ENCODE results near the gene LGR5.

LGR5 gene

DNA sequence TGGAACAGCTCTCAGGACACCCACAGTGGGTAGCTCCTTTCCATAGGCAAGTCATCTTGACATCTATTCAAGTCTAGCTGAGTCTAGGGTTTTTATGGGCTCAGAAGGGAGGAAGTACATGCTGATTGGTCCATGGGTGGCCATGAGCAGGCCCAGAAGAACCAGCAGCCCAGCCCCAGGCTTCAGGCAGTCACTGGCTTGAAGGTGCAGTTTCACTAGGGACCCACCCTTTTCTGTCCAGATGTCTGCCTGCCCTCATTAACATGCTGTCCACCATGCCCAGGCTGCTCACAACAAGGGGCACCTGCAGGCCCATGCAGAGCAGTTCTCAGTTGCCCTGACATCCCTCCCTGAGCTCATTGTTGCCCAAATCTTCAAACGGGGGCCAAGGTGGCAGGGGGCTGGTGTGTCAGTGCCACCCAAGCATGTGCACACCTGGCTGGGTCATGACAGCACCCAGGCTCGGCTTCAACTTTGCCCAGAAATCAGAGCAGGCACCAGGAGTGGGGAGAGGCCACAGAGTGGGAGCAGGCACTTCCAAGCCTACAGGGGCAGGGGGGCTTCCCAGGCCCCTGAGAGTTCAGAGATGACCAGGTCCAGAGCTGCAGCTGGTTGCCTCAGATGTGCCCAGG is 18.7 kb upstream of the LGR5 start:
- H3K27me3 ChIP-seq (ENCODE audit: low read depth, low read length) = no peaks in the 10 kb centered on the region
- H3K9ac ChIP-seq (ENCODE audit: low read length) = no peak overlapping the region
- no peaks in the 10 kb centered on the region for H3K9me3 ChIP-seq (ENCODE audit: insufficient read depth, low read length)
- no peak overlapping the region for H3K4me3 ChIP-seq (ENCODE audit: low read length)
- TF ChIP-seq, protein P1, sequence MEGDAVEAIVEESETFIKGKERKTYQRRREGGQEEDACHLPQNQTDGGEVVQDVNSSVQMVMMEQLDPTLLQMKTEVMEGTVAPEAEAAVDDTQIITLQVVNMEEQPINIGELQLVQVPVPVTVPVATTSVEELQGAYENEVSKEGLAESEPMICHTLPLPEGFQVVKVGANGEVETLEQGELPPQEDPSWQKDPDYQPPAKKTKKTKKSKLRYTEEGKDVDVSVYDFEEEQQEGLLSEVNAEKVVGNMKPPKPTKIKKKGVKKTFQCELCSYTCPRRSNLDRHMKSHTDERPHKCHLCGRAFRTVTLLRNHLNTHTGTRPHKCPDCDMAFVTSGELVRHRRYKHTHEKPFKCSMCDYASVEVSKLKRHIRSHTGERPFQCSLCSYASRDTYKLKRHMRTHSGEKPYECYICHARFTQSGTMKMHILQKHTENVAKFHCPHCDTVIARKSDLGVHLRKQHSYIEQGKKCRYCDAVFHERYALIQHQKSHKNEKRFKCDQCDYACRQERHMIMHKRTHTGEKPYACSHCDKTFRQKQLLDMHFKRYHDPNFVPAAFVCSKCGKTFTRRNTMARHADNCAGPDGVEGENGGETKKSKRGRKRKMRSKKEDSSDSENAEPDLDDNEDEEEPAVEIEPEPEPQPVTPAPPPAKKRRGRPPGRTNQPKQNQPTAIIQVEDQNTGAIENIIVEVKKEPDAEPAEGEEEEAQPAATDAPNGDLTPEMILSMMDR (IDR thresholded peaks at IDR 0.05; ENCODE audit: low read depth, low read length) = no peak
- no peak for TF ChIP-seq EZH2phosphoT487 (IDR thresholded peaks at IDR 0.05; ENCODE audit: low read depth)
- H3K4me1 ChIP-seq (ENCODE audit: low read length) = peaks cover 7% of the 10 kb centered on the region
- H3K36me3 ChIP-seq (replicated peaks; ENCODE audit: low read depth, low read length) = no peaks in the 10 kb centered on the region
- H4K20me1 ChIP-seq (ENCODE audit: insufficient read depth, low read length) = no peaks in the 10 kb centered on the region
- H3K79me2 ChIP-seq (ENCODE audit: low read length) = no peaks in the 10 kb centered on the region
- no peak overlapping the region for H3K4me2 ChIP-seq (ENCODE audit: low read length)
- no peak overlapping the region for H3K27ac ChIP-seq (ENCODE audit: low read length)
- no peak overlapping the region for H2AFZ ChIP-seq (ENCODE audit: low read depth, low read length)

DNA sequence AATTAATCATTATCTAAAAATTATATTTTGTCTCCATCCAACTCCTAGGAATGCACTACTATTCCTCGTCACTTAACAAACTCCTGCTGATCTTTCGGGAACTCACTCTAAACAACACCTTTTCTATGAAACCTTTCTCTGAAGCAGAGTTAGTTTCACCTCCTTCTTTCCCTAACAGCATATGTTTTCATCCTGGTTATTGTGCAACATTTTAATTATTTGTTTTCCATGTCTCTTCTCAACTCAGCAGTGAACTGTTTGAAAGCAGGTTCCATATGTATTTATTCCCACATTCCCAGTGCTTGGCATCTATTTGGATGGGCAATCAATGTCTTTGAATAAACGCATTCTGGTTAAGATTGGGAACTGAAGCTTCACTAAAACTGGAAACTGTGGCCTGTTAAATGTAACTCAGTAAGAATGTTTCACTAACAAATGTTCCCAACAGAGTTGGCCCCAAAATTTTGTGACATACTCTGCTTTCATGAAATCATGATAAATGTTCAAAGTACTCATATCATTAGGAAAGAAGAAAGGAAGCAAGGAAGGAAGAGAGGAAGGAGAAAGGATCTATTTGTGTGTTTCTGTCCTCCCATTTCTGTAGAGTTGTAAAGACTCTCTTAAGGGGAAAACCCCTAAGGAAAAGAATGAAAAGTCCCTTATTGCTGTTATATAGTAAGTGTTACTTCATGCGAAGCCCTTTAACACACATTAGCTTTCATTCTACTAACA is 13.9 kb upstream of the LGR5 start:
- Histone ChIP-seq H3K36me3 (replicated peaks; ENCODE audit: low read depth, low read length) (no peaks in the 10 kb centered on the region), H3K27ac (ENCODE audit: low read length) (no peak overlapping the region), H3K4me2 (ENCODE audit: low read length) (no peak overlapping the region), H3K4me3 (ENCODE audit: low read length) (no peak overlapping the region), H3K27me3 (ENCODE audit: low read depth, low read length) (no peaks in the 10 kb centered on the region), H3K4me1 (ENCODE audit: low read length) (0 out of 2 replicates have a peak, but pooled peaks cover 2% of the 10 kb centered on the region), H3K79me2 (ENCODE audit: low read length) (no peaks in the 10 kb centered on the region), H3K9ac (ENCODE audit: low read length) (no peak overlapping the region), H4K20me1 (ENCODE audit: insufficient read depth, low read length) (no peaks in the 10 kb centered on the region), H3K9me3 (ENCODE audit: insufficient read depth, low read length) (no peaks in the 10 kb centered on the region), H2AFZ (ENCODE audit: low read depth, low read length) (no peak overlapping the region)
- TF ChIP-seq, protein P1 (IDR thresholded peaks at IDR 0.05; ENCODE audit: low read depth, low read length) = no peak
- TF ChIP-seq EZH2phosphoT487 (IDR thresholded peaks at IDR 0.05; ENCODE audit: low read depth) = no peak

DNA sequence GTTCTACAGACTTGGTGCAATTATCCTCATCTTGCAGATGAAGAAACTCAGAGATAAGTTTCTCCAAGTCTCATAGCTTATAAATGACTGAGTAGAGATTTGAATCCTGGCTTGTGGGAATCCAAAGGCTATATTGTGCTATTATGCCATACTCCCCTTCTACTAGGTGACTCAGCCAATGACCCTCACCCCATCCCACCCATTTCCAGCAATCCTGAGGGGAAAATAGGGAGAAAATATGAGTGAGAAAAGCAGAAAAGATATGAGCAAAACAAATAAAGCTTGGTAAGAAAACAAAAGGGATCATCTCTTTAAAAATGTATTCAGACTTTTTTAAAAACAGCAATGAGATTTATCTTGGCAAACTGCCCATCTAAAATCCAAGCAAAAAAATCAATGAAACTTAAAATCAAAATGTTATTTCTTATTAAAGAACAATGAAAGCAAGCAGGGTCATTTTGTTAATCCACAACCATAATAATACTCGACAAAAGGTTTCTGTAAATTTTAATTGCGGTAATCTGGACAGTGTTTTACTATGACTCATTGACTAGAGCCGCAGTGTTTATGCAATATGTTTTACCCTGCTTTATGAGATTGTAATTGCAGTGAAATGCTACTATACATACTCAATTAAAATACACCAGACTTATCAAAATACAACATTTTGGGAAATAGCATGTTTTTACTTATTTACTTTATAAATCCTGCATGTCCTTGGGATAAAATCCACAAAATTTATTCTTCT is 13.1 kb upstream of the LGR5 start:
- Histone ChIP-seq H2AFZ (ENCODE audit: low read depth, low read length) (no peak overlapping the region), H4K20me1 (ENCODE audit: insufficient read depth, low read length) (no peaks in the 10 kb centered on the region), H3K4me3 (ENCODE audit: low read length) (no peak overlapping the region), H3K27me3 (ENCODE audit: low read depth, low read length) (no peaks in the 10 kb centered on the region), H3K9me3 (ENCODE audit: insufficient read depth, low read length) (no peaks in the 10 kb centered on the region), H3K79me2 (ENCODE audit: low read length) (no peaks in the 10 kb centered on the region), H3K4me1 (ENCODE audit: low read length) (0 out of 2 replicates have a peak, but pooled peaks cover 2% of the 10 kb centered on the region), H3K36me3 (replicated peaks; ENCODE audit: low read depth, low read length) (no peaks in the 10 kb centered on the region), H3K4me2 (ENCODE audit: low read length) (no peak overlapping the region), H3K9ac (ENCODE audit: low read length) (no peak overlapping the region), H3K27ac (ENCODE audit: low read length) (no peak overlapping the region)
- TF ChIP-seq, protein P1 (IDR thresholded peaks at IDR 0.05; ENCODE audit: low read depth, low read length) = no peak
- no peak for TF ChIP-seq EZH2phosphoT487 (IDR thresholded peaks at IDR 0.05; ENCODE audit: low read depth)

DNA sequence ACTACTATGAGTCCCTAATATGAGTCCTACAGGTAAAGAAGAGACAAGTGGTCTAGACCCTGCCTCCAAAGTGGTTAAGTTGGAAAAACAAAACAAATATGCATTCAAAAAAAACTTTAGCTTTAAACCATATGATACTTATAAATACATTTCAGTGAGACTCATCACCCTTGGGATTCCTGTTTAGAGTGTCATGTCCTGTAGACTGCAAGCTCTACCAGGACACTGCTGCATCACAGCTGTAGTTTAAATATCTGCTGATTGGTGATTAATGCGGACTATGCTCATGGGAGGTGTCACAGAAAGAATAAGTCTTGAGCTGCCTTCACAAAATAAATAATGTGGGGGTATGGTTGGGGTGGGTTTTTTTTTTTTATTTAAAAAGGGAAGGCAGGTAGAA is 8.8 kb upstream of the LGR5 start:
- no peak overlapping the region for H3K4me3 ChIP-seq (ENCODE audit: low read length)
- no peak overlapping the region for H3K4me2 ChIP-seq (ENCODE audit: low read length)
- no peak for TF ChIP-seq EZH2phosphoT487 (IDR thresholded peaks at IDR 0.05; ENCODE audit: low read depth)
- TF ChIP-seq, protein P1 (IDR thresholded peaks at IDR 0.05; ENCODE audit: low read depth, low read length) = no peak
- 0 out of 2 replicates have a peak, but pooled peaks cover 2% of the 10 kb centered on the region for H3K4me1 ChIP-seq (ENCODE audit: low read length)
- H4K20me1 ChIP-seq (ENCODE audit: insufficient read depth, low read length) = no peaks in the 10 kb centered on the region
- H3K27me3 ChIP-seq (ENCODE audit: low read depth, low read length) = no peaks in the 10 kb centered on the region
- H3K36me3 ChIP-seq (replicated peaks; ENCODE audit: low read depth, low read length) = no peaks in the 10 kb centered on the region
- H3K27ac ChIP-seq (ENCODE audit: low read length) = no peak overlapping the region
- no peaks in the 10 kb centered on the region for H3K9me3 ChIP-seq (ENCODE audit: insufficient read depth, low read length)
- no peak overlapping the region for H2AFZ ChIP-seq (ENCODE audit: low read depth, low read length)
- no peaks in the 10 kb centered on the region for H3K79me2 ChIP-seq (ENCODE audit: low read length)
- no peak overlapping the region for H3K9ac ChIP-seq (ENCODE audit: low read length)

All from OCI-LY3 (cell line).